Measurements from ENCODE around the gene NUPR1. TPM values are rescaled to one million over a fixed set of nuclear protein-coding genes. Genes with fewer than 3 reads are reported as not detected.

NUPR1 gene
- total and polyA plus RNA-seq, 3 experiments from 2014 or later: not detected

DNA sequence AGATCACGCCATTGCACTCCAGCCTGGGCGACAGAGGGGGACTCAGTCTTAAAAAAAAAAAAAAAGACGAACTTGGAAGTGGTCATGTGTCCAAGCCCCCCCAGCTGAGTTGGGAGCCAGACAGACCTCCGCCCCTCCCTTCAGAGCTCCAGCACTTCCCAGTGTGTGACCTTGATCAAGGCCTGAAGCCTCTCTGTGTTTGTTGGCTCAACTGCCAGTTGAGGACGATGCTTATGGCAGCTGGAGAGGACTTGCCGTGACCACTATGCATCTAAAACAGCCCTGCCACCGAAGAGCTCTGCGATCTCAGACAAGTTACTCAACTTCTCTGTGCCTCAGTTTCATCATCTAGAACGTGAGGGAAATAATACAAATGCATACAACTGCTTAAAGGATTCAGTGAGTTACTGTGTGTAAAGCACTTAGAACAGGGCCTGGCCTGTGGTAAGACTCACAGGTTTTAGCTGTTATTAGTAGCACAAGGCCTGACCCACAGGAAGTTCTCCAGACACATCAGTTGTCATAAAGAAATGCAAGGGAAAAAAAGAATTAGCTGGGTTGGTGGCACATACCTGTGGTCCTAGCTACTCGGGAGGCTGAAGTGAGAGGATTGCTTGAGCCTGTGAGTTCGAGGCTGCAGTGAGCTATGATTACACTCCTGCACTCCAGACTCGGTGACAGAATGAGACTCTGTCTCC, 25.1 kb downstream of the NUPR1 start:
- POLR2A ChIA-PET: interaction anchor here (0.6 kb wide), 1 partner anchor 22 kb away, joined by 3 read pairs; the partner anchor contains the start of gene CLN3
- Histone ChIP-seq H3K4me3 (ENCODE audit: low read length) (no peak overlapping the region), H3K27me3 (ENCODE audit: insufficient read depth, low read length, poor library complexity, severe bottlenecking) (no peaks in the 10 kb centered on the region), H3K36me3 (ENCODE audit: insufficient read depth, low read length) (no peaks in the 10 kb centered on the region), H3K4me1 (ENCODE audit: insufficient read depth, low read length) (no peaks in the 10 kb centered on the region), H3K9me3 (ENCODE audit: low read length) (no peaks in the 10 kb centered on the region), H3K27ac (ENCODE audit: low read depth, low read length) (no peak overlapping the region)
- Mint-ChIP-seq H3K36me3 (no peaks in the 10 kb centered on the region), H3K27ac (peak overlapping the region in 3 of 8 donors; percentile 24 to 65 (median 56)), H3K4me1 (peaks cover 4 to 5% (median 4%) of the 10 kb centered on the region in 3 donors), H3K9me3 (no peaks in the 10 kb centered on the region), H3K4me3 (no peak overlapping the region), H3K27me3 (no peaks in the 10 kb centered on the region)
- CTCF ChIA-PET: no interaction called here
- no peak for DNase-seq

DNA sequence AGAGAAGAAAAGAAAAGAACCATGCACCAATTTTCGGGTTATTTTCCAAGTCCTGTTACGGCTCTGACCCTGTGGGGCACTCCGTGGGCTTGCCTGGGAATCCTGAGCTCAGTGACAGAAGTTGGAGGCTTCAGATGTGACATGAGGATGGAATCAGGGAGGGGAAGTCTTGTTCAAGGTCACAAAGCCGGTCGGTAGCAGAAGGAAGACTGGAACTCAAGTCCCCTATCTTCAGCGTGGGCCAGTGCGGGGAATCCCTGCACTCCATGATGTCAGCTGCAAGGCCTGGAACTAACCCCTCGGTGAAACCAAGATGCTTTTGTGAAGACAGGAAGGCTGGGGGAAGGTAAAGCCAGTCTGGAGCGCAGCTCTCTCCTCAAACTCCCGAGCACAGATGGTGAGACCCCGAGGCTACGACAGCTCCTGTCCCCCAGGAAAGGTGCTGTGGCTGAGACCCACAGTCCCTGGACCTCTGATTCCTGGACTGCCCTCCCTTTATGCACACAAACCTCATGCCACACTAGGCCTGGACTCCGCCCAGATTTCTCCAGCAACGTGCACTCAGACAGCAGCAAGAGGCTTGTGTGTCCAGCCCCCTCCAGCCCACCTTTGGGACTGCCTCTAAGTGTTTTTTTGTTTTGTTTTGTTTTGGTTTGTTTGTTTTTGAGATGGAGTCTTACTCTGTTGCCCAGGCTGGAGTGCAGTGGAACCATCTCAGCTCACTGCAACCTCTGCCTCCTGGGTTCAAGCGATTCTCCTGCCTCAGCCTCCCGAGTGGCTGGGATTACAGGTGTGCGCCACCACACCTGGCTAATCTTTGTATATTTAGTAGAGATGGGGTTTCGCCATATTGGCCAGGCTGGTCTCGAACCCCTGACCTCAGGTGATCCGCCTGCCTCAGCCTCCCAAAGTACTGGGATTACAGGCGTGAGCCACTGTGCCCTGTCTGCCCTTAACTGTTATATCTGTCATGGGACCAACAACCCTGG, 26.7 kb downstream of the NUPR1 start:
- no peaks in the 10 kb centered on the region for H3K36me3 ChIP-seq (ENCODE audit: insufficient read depth, low read length)
- DNase-seq: no peak
- no peaks in the 10 kb centered on the region for H3K27me3 Mint-ChIP-seq
- peak overlapping the region in 1 of 8 donors; percentile 63 for H3K27ac Mint-ChIP-seq
- no peak overlapping the region for H3K4me3 ChIP-seq (ENCODE audit: low read length)
- peaks cover 11 to 18% (median 16%) of the 10 kb centered on the region in 3 donors for H3K4me1 Mint-ChIP-seq
- no peak overlapping the region for H3K27ac ChIP-seq (ENCODE audit: low read depth, low read length)
- H3K4me1 ChIP-seq (ENCODE audit: insufficient read depth, low read length): peaks cover 13% of the 10 kb centered on the region
- ChIA-PET POLR2A (no interaction called here), CTCF (no interaction called here)
- H3K36me3 Mint-ChIP-seq: no peaks in the 10 kb centered on the region
- no peak overlapping the region for H3K4me3 Mint-ChIP-seq
- no peaks in the 10 kb centered on the region for H3K9me3 ChIP-seq (ENCODE audit: low read length)
- H3K9me3 Mint-ChIP-seq: no peaks in the 10 kb centered on the region
- H3K27me3 ChIP-seq (ENCODE audit: insufficient read depth, low read length, poor library complexity, severe bottlenecking): no peaks in the 10 kb centered on the region

DNA sequence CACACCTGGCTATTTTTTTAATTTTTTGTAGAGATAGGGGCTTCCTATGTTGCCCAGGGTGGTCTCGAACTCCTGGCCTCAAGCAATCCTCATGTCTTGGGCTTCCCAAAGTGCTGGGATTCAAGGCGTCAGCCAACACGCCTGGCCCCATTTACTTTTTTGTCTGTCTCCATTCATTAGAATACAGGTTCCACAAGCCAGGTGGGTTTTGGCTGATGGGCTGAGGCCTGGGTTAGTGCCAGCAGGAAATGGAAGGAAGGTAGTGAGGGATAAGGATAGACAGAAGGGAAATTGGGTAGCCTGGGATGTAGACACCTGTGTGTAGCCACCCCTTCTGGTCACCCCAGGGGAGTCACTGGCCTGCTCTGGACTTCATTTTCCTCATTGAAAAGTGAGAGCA, 27.7 kb downstream of the NUPR1 start:
- CTCF ChIA-PET: no interaction called here

DNA sequence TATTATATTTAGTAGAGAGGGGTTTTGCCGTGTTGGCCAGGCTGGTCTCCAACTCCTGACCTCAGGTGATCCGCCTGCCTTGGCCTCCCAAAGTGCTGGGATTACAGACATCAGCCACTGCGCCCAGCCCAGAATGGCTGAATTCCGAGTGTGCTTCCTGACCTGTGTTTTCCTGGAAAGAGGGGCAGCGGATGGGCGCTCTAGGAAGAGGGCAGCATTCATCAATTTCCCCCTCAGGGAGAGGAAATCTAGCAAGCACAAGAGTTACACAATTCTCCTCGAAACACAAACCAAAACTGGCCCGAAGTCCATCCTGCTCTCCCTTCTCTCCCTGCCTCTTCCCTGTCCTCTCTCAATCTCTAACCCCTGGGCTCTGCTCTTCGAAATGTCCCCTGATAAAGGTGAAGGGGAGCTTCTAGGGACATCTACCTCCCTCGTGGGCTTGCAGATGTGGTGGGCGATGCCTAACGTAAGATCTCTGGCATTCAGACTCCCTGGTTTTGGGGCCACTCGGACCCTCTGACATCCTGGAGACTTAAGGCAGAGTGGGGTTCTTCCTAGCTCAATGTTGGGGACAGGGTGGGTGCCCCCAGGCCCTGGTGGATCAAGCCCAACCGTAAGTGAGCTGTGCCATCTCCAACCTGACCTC, 33.2 kb downstream of the NUPR1 start:
- no peaks in the 10 kb centered on the region for H3K36me3 Mint-ChIP-seq
- H3K9me3 Mint-ChIP-seq: no peaks in the 10 kb centered on the region
- CTCF ChIA-PET: interaction anchor here (0.6 kb wide), 1 partner anchor 24 kb away, joined by 3 read pairs; no protein-coding TSS in a partner anchor
- DNase-seq: no peak
- peaks cover 8 to 21% (median 17%) of the 10 kb centered on the region in 3 donors for H3K4me1 Mint-ChIP-seq
- peak overlapping the region in 3 of 8 donors; percentile 1 to 74 (median 15) for H3K27ac Mint-ChIP-seq
- no peaks in the 10 kb centered on the region for H3K27me3 Mint-ChIP-seq
- no peaks in the 10 kb centered on the region for H3K27me3 ChIP-seq (ENCODE audit: insufficient read depth, low read length, poor library complexity, severe bottlenecking)
- no peaks in the 10 kb centered on the region for H3K9me3 ChIP-seq (ENCODE audit: low read length)
- H3K36me3 ChIP-seq (ENCODE audit: insufficient read depth, low read length): no peaks in the 10 kb centered on the region
- no peak overlapping the region for H3K4me3 ChIP-seq (ENCODE audit: low read length)
- H3K4me1 ChIP-seq (ENCODE audit: insufficient read depth, low read length): peaks cover 13% of the 10 kb centered on the region
- H3K4me3 Mint-ChIP-seq: no peak overlapping the region
- POLR2A ChIA-PET: no interaction called here
- H3K27ac ChIP-seq (ENCODE audit: low read depth, low read length): no peak overlapping the region

More for the DNA sequence above, 27.7 kb downstream of the NUPR1 start:
- no peaks in the 10 kb centered on the region for H3K9me3 Mint-ChIP-seq
- H3K27ac ChIP-seq (ENCODE audit: low read depth, low read length): no peak overlapping the region
- H3K4me3 ChIP-seq (ENCODE audit: low read length): no peak overlapping the region
- H3K27me3 Mint-ChIP-seq: no peaks in the 10 kb centered on the region
- peaks cover 11 to 23% (median 20%) of the 10 kb centered on the region in 3 donors for H3K4me1 Mint-ChIP-seq
- POLR2A ChIA-PET: no interaction called here
- no peaks in the 10 kb centered on the region for H3K36me3 ChIP-seq (ENCODE audit: insufficient read depth, low read length)
- no peaks in the 10 kb centered on the region for H3K9me3 ChIP-seq (ENCODE audit: low read length)
- H3K4me1 ChIP-seq (ENCODE audit: insufficient read depth, low read length): peaks cover 13% of the 10 kb centered on the region
- H3K36me3 Mint-ChIP-seq: no peaks in the 10 kb centered on the region
- DNase-seq: no peak
- peak overlapping the region in 2 of 8 donors; percentile 63 to 66 for H3K27ac Mint-ChIP-seq
- H3K4me3 Mint-ChIP-seq: no peak overlapping the region
- no peaks in the 10 kb centered on the region for H3K27me3 ChIP-seq (ENCODE audit: insufficient read depth, low read length, poor library complexity, severe bottlenecking)

DNA sequence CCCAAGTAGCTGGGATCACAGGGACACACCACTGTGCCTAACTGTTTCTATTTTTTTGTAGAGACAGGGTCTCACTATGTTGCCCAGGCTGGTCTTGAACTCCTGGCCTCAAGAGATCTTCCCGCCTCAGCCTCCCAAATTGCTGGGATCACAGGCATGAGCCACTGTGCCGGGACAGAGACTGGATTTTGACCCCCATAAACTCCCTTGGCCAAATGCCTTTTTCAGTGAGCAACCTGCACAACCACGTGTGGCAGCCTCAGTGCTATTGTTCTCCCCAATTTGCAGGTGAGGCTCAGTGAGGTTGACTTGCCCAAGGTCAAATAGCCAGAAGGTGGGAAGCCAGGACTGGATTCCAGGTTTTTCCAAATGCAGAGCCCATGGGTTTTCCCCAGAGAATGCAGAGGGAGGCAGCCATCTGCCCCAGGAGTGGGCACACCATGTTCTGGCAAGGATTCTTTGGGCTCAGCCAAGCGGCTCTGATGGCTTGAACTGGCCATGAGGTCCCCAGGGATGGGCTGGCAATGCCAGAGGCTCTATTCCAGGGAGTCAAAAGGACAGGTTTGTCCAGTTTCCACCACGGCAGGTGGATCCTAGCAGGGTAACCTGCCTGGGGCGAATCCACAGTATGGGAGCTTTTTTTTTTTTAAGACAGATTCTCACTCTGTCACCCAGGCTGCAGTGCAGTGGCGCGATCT, 33.9 kb downstream of the NUPR1 start:
- no peak for DNase-seq
- Mint-ChIP-seq H3K9me3 (no peaks in the 10 kb centered on the region), H3K36me3 (peaks cover 0 to 4% (median 2%) of the 10 kb centered on the region in 3 donors), H3K4me1 (peaks cover 6 to 22% (median 22%) of the 10 kb centered on the region in 3 donors), H3K4me3 (no peak overlapping the region), H3K27ac (peak overlapping the region in 1 of 8 donors; percentile 29), H3K27me3 (no peaks in the 10 kb centered on the region)
- ChIA-PET POLR2A (no interaction called here), CTCF (interaction anchor here (2.5 kb wide), 1 partner anchor 11 kb away, joined by 7 read pairs; the partner anchor contains the start of gene APOBR)
- Histone ChIP-seq H3K4me3 (ENCODE audit: low read length) (no peak overlapping the region), H3K27me3 (ENCODE audit: insufficient read depth, low read length, poor library complexity, severe bottlenecking) (no peaks in the 10 kb centered on the region), H3K36me3 (ENCODE audit: insufficient read depth, low read length) (no peaks in the 10 kb centered on the region), H3K27ac (ENCODE audit: low read depth, low read length) (no peak overlapping the region), H3K4me1 (ENCODE audit: insufficient read depth, low read length) (peaks cover 13% of the 10 kb centered on the region), H3K9me3 (ENCODE audit: low read length) (no peaks in the 10 kb centered on the region)

DNA sequence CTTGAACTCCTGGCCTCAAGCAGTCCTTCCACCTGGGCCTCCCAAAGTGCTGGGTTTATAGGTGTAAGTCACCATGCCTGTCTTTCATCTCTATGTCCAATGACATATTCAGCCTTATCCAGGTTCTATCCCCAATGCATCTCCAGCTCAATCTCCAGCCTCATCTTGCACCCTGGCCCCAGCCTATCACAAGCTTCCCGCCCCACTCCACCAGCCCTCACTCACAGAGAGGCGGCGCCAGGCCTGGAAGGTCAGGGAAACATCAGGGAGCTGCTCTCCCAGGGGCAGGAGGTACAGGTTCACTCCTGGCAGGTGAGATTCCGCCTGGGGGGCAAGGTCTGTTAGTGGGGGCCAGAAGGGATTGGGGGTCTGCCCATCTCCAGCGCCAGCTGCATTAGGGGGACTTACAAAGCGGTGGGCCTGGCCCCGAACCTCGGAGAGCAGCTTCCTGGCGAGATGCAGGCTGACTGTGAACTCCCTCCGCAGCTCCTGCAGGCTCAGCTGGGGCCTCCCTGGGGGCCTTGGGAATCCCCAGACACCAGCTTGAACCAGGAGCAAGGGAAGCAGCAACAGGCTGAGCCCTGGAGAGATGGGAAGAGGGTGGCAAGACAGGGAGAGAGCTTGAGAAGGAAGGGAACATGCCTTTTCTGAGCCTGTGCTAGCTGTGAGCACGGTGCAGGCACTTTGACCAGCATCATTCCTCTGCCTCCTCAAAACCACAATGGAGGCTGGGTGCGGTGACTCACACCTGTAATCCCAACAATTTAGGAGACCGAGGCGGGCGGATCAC, 35.1 kb downstream of the NUPR1 start:
- Histone ChIP-seq H3K4me1 (ENCODE audit: insufficient read depth, low read length) (peaks cover 13% of the 10 kb centered on the region), H3K4me3 (ENCODE audit: low read length) (no peak overlapping the region), H3K36me3 (ENCODE audit: insufficient read depth, low read length) (no peaks in the 10 kb centered on the region), H3K9me3 (ENCODE audit: low read length) (no peaks in the 10 kb centered on the region), H3K27me3 (ENCODE audit: insufficient read depth, low read length, poor library complexity, severe bottlenecking) (no peaks in the 10 kb centered on the region), H3K27ac (ENCODE audit: low read depth, low read length) (no peak overlapping the region)
- POLR2A ChIA-PET: interaction anchor here (0.7 to 1.4 kb wide), 2 partner anchors 10 to 12 kb away, joined by 4 to 6 read pairs; partner anchors contain the start of genes APOBR and CLN3
- Mint-ChIP-seq H3K36me3 (peaks cover 0 to 11% (median 4%) of the 10 kb centered on the region in 3 donors), H3K4me3 (no peak overlapping the region), H3K27ac (peak overlapping the region in 3 of 8 donors; percentile 12 to 93 (median 51)), H3K4me1 (peaks cover 11 to 23% (median 22%) of the 10 kb centered on the region in 3 donors), H3K9me3 (no peaks in the 10 kb centered on the region), H3K27me3 (no peaks in the 10 kb centered on the region)
- CTCF ChIA-PET: interaction anchor here (2.5 kb wide), 1 partner anchor 10 kb away, joined by 7 read pairs; the partner anchor contains the start of gene APOBR
- no peak for DNase-seq

DNA sequence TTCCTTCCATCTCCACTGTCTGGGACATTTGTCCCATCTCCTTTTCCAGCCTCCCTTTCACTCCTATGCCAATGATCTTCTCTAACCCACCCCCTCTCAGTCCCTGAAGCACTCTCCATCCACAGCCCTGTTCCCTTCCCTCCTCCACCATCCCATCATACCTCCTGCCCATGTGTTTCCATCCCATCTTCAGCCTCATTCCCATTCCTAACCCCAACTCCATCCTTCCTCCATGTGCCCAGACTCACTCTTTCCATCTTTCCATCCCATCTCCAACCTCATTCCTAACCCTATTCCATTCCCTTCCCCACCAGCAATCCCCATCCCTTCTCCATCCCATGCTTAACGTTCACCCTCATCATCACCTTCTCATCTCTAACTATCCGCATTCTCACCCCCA, 36.5 kb downstream of the NUPR1 start:
- POLR2A ChIA-PET: no interaction called here
- CTCF ChIA-PET: interaction anchor here (2.5 kb wide), 1 partner anchor 8 kb away, joined by 7 read pairs; the partner anchor contains the start of gene APOBR
- H3K27me3 Mint-ChIP-seq: no peaks in the 10 kb centered on the region

More for the DNA sequence above, 36.5 kb downstream of the NUPR1 start:
- H3K4me3 ChIP-seq (ENCODE audit: low read length): no peak overlapping the region
- no peaks in the 10 kb centered on the region for H3K36me3 ChIP-seq (ENCODE audit: insufficient read depth, low read length)
- peaks cover 2% of the 10 kb centered on the region for H3K4me1 ChIP-seq (ENCODE audit: insufficient read depth, low read length)
- H3K4me3 Mint-ChIP-seq: no peak overlapping the region
- no peak overlapping the region for H3K27ac ChIP-seq (ENCODE audit: low read depth, low read length)
- H3K36me3 Mint-ChIP-seq: peaks cover 0 to 20% (median 4%) of the 10 kb centered on the region in 3 donors
- no peaks in the 10 kb centered on the region for H3K9me3 ChIP-seq (ENCODE audit: low read length)
- DNase-seq: no peak
- H3K4me1 Mint-ChIP-seq: peaks cover 10 to 16% (median 13%) of the 10 kb centered on the region in 3 donors
- H3K9me3 Mint-ChIP-seq: no peaks in the 10 kb centered on the region
- H3K27ac Mint-ChIP-seq: no peak overlapping the region
- H3K27me3 ChIP-seq (ENCODE audit: insufficient read depth, low read length, poor library complexity, severe bottlenecking): no peaks in the 10 kb centered on the region

Data from CD8-positive, alpha-beta memory T cell (primary cell).